IPS-18c (cell line): Measurements from ENCODE around the gene PTPRF.

Experiments used
- H3K4me3 ChIP-seq: 2 replicates; pipeline ENCODE4 v1.7.0; 2013; ENCODE audit warnings: low read depth, mild to moderate bottlenecking, low read length, moderate library complexity; ENCODE audit not compliant: insufficient read depth
- H3K9me3 ChIP-seq: one replicate; pipeline ENCODE4 v1.6.1; 2013; ENCODE audit warnings: mild to moderate bottlenecking, low read length, moderate library complexity; ENCODE audit not compliant: control insufficient read depth, insufficient read depth

The PTPRF gene

DNA sequence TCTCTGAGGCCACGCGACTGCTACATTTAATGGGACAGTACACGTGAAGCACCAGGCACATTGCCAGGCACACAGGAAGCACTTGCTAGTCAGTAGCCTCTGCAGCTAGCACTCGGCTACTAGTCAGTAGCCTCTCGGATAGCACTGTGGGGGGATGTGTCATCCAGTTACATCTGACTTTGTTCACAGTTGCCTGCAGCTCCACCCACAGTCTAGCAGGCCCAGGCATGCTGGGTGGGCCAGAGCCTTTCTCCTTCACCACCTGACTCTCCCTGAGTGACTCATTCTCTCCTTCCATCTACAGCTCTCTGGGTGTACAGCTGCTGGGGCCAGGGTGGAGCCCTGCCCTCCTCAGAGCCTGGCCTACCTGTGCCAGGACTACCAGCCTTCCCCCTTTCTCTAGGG, 51.5 kb downstream of the PTPRF start:
- Histone ChIP-seq H3K4me3 (no peak overlapping the region), H3K9me3 (no peaks in the 10 kb centered on the region)

DNA sequence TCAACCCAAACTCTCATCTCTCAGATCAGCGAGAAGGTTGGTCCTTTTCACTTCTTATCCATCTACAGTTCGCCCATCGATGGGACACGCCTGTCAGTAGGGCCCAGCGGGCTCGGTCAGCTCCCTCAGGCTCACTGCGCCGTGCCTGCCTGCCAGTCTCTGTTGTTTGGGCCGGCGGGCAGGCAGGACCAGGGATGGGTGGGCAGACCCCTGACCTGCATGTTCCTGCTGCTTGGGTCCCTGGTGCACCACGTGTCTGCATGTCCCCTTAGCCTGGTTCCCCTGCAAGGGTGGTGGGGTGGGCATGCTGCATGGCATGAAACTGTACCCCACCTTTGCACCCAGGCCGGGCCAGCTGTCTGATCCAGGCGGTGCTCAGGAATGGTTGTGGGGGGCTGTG, 52.4 kb downstream of the PTPRF start:
- Histone ChIP-seq H3K4me3 (no peak overlapping the region), H3K9me3 (no peaks in the 10 kb centered on the region)

DNA sequence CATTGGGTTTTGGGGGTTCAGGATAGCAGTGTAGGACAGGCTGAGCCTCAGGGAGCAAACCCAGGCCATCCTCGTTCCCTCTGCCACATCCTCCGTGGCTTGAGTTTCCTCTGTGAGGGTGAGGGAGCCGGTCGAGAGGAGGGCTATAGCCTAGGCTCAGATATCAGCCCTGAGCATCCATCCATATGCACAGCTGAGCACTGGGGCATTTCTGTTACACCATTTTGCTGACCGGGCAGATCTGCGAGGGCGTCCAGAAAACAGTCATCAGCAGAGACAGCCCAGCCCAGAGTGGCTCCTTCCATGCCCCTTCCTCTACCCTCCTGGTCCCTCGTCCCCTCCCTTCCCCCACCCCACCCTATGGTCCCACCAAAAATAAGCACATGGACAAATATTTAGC, 53.5 kb downstream of the PTPRF start:
- Histone ChIP-seq H3K9me3 (no peaks in the 10 kb centered on the region), H3K4me3 (no peak overlapping the region)

DNA sequence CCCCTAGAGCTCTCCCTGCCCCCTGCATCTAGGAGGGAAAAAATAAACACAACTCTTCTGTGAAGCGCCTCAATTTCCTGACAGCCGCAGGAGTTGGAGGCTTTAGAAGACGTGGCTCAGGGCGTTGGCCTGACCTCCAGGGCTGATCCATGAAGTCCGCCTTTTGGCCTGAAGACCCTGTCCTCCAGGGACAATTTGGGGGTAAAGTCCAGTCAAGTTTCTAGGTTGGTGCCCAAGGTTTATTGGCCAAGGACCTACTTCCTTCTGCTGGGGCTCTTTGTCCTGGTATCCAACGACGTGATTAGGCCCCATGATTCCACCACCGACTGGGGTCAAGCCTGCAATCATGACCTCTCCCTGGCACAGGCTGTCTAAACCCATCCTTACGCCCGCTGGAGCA, 54.9 kb downstream of the PTPRF start:
- H3K9me3 ChIP-seq, result no peaks in the 10 kb centered on the region

DNA sequence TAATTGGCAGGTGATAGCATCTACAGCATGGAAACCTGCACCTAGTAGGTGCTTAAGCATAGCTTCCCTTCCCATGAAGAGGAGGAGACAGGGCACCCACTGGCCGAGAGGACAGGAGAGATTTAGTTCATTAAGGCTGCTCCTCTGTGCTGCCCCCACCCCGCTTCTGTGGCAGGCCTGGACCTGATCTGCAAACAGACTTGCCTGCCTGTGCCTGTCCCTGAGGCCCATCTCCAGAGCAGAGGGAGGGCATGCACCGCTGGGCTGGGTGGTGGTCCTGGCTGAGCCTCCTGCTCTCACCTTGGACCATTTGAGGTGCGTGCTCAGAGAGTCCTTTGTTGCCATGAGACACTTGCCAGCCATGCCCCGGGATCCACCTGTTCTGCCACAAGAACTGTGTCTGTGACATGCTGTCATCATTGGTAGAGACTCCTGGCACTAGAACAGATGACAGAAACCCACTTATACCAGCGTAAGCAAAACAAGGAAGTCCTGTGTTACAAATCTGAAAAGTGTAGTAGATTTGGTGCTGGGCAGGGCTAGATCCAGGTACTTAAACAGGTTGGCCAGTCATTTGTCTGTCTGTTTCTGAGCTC, 55.6 kb downstream of the PTPRF start:
- no peak overlapping the region for H3K4me3 ChIP-seq
- no peaks in the 10 kb centered on the region for H3K9me3 ChIP-seq

More for the DNA sequence above, 54.9 kb downstream of the PTPRF start:
- no peak overlapping the region for H3K4me3 ChIP-seq

DNA sequence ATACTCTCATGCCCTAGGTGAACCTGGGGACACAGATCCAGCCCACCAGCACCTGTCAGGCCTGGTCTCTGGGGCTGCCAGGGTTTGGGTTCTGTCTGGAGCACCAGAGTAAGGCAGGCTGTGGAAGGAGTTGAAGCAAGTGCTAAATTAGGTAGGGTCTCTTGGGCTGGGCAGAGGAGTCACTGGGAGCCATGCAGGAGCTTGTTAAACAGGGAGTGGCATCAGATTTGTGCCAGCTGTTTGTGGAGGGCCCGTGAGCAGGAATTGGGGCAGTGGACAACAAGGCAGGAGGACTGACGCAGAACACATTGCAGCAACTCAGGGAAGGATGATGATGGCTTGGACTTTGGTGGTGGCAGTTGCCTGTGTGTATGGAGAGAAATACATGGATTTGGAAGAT, 56.3 kb downstream of the PTPRF start:
- no peaks in the 10 kb centered on the region for H3K9me3 ChIP-seq

DNA sequence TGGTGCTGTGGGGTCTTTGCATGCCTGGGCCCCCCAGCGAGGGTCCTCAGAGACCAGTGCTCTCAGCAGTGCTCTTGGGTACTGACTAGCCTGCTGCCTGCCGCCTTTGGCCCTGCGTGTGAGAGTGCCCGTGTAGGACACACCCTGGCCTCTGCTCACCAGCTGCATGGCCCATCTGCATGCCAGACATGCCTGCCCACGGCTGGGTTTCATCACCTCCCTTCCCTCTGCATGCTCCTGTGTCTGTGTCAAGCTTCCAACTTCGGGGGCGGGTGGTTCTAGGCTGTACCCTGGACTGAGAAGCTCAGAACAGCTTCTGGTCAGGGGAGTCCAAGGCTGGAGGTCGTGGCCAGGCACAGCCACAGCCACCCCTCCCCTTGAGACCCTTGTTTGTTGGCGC, 56.9 kb downstream of the PTPRF start:
- H3K4me3 ChIP-seq, result no peak overlapping the region
- no peaks in the 10 kb centered on the region for H3K9me3 ChIP-seq

More for the DNA sequence above, 56.3 kb downstream of the PTPRF start:
- no peak overlapping the region for H3K4me3 ChIP-seq

DNA sequence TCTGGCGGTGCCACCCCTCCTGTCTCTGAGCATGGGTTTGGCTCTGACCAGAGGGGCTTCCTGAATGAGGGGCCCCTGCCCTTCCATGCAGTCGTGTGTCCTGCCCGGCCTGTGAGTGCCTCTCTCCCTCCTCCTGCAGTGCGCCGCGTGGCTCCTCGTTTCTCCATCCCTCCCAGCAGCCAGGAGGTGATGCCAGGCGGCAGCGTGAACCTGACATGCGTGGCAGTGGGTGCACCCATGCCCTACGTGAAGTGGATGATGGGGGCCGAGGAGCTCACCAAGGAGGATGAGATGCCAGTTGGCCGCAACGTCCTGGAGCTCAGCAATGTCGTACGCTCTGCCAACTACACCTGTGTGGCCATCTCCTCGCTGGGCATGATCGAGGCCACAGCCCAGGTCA, 57.9 kb downstream of the PTPRF start:
- Histone ChIP-seq H3K9me3 (no peaks in the 10 kb centered on the region), H3K4me3 (no peak overlapping the region)

DNA sequence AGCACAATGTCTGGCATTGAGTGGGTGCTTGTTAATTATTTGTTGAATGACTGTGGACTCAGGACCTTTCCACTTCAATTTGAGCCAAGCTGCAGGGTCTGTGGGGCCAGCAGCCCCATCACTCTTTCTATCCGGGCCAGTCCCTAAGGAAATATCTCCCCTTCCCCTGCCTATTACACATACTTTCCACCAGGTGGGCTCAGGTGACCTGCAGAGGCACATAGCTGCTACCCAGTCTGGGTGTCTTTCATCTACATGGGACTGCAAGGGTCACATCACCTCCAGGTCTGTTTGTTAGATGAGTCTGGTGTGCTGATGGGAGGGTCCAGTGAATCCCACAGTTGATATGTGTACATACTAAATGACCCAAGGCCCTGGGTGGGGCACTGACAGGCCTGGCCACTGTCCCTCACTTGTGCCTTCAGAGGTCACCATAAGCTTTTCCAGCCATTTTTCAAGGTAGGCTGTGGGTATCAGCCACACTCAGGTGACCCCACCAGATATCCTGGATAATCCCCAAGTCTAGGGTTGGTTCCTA, 59.8 kb downstream of the PTPRF start:
- H3K9me3 ChIP-seq, result no peaks in the 10 kb centered on the region

DNA sequence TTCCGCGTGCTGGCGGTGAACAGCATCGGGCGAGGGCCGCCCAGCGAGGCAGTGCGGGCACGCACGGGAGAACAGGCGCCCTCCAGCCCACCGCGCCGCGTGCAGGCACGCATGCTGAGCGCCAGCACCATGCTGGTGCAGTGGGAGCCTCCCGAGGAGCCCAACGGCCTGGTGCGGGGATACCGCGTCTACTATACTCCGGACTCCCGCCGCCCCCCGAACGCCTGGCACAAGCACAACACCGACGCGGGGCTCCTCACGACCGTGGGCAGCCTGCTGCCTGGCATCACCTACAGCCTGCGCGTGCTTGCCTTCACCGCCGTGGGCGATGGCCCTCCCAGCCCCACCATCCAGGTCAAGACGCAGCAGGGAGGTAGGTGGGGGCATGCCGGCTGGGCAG, 60.5 kb downstream of the PTPRF start:
- Histone ChIP-seq H3K4me3 (no peak overlapping the region), H3K9me3 (no peaks in the 10 kb centered on the region)

More for the DNA sequence above, 59.8 kb downstream of the PTPRF start:
- no peak overlapping the region for H3K4me3 ChIP-seq

DNA sequence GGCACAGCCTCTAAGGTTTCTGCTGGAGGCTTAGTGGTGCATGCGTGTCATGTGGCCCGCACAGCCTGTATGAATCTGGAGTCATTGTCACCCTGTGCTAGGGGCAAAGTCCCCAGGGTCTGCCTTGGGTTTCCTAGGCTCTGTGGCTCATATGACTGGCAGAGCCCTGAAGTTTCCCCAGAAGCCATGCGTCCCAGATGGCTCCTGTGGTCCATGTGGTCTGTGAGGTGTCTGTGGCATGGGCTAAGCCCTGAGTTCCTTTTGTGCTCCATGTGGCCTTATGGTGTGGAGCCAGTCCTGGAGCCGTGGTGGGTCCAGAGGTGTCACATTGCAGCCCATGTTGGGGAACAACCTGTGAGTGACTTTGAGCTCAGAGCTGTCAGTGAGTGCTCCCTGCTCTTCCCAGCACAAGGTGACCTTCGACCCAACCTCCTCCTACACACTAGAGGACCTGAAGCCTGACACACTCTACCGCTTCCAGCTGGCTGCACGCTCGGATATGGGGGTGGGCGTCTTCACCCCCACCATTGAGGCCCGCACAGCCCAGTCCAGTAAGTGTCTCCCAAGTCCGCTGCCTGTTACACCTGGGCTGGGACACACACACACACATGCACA, 61.5 kb downstream of the PTPRF start:
- H3K9me3 ChIP-seq, result no peaks in the 10 kb centered on the region

DNA sequence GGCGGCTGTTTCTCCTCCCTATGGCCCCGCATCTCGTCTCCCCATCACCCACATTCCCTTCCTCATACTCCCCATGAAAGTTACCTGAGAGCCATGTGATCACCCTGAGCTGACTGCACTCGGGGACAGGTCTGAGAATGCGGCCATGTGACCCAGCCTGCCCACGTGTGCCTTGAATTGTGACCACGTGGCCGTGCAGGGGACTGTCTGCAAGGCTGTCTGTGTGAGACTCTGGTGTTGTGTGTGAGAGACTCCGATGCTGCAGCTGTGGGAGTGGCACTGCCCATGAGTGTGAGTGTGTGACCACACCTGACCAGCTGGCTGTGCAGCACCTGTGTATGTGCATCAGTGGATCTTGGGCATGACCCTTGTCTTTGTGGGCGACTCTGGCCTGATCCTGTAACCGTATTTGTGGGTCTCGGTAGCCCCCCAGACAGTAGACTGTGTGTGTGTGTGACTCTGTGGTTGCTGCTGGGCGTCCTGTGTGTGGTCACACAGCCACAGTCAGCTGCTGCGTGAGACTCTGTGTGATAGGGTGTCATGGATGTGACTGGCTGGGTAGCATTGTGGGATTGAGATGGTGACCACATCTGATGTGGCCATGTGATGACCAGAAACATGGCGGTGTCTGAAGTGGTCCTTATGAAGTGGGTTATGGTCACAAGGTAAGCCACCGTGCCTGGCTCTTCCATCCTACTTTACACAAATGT, 62.4 kb downstream of the PTPRF start:
- H3K9me3 ChIP-seq, result no peaks in the 10 kb centered on the region

More for the DNA sequence above, 61.5 kb downstream of the PTPRF start:
- H3K4me3 ChIP-seq, result no peak overlapping the region

DNA sequence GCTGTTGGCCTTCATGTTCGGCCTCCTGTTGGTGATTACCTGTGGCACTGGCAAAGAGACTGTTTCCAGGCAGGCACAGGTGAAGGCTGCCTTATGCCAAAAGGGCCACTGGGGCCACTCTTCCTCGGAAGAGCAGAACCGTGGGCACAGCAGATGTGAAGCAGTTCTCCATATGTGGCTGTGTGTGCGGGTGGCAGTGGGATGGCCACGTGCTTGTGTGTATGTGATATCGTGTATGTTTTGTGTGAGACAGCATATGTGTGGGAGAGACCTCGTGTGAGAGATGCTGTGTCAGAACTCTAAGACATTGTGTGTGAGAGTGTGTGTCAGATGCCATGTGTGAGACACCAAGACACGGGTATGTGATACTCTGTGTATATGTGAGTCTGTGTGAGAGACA, 65.9 kb downstream of the PTPRF start:
- no peaks in the 10 kb centered on the region for H3K9me3 ChIP-seq
- H3K4me3 ChIP-seq, result no peak overlapping the region

More for the DNA sequence above, 62.4 kb downstream of the PTPRF start:
- H3K4me3 ChIP-seq, result no peak overlapping the region

DNA sequence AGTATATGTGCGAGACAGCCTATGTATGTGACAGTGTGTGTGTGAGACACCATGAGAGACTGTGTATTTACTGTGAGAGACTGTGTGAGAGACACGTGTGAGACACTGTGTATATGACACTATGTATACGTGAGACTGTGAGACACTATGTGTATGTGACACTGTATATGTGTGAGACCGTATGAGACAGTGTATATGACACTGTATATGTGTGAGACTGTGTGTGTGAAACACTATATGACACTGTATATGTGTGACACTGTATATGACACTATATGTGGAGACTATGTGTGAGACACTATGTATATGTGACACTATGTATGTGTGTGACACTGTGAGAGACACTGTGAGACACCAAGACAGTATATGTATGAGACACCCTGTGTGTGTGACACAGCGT, 66.3 kb downstream of the PTPRF start:
- Histone ChIP-seq H3K9me3 (no peaks in the 10 kb centered on the region), H3K4me3 (no peak overlapping the region)

DNA sequence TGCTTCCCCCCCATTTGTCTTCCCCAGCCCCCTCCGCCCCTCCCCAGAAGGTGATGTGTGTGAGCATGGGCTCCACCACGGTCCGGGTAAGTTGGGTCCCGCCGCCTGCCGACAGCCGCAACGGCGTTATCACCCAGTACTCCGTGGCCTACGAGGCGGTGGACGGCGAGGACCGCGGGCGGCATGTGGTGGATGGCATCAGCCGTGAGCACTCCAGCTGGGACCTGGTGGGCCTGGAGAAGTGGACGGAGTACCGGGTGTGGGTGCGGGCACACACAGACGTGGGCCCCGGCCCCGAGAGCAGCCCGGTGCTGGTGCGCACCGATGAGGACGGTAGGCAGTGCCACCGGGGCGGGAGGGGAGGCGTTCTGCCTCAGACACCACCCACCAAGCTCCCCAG, 67.0 kb downstream of the PTPRF start:
- Histone ChIP-seq H3K9me3 (no peaks in the 10 kb centered on the region), H3K4me3 (no peak overlapping the region)

DNA sequence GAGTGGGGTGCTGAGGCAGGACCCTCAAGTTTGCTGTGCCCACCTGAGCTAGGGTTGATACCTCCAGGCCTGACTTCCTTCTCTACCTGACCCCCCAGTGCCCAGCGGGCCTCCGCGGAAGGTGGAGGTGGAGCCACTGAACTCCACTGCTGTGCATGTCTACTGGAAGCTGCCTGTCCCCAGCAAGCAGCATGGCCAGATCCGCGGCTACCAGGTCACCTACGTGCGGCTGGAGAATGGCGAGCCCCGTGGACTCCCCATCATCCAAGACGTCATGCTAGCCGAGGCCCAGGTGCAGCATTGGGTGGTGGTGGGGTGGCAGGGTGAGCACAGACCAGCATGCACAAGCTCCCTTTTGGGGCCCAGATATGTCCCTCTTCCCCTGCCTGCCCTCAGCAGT, 67.9 kb downstream of the PTPRF start:
- no peaks in the 10 kb centered on the region for H3K9me3 ChIP-seq
- no peak overlapping the region for H3K4me3 ChIP-seq

DNA sequence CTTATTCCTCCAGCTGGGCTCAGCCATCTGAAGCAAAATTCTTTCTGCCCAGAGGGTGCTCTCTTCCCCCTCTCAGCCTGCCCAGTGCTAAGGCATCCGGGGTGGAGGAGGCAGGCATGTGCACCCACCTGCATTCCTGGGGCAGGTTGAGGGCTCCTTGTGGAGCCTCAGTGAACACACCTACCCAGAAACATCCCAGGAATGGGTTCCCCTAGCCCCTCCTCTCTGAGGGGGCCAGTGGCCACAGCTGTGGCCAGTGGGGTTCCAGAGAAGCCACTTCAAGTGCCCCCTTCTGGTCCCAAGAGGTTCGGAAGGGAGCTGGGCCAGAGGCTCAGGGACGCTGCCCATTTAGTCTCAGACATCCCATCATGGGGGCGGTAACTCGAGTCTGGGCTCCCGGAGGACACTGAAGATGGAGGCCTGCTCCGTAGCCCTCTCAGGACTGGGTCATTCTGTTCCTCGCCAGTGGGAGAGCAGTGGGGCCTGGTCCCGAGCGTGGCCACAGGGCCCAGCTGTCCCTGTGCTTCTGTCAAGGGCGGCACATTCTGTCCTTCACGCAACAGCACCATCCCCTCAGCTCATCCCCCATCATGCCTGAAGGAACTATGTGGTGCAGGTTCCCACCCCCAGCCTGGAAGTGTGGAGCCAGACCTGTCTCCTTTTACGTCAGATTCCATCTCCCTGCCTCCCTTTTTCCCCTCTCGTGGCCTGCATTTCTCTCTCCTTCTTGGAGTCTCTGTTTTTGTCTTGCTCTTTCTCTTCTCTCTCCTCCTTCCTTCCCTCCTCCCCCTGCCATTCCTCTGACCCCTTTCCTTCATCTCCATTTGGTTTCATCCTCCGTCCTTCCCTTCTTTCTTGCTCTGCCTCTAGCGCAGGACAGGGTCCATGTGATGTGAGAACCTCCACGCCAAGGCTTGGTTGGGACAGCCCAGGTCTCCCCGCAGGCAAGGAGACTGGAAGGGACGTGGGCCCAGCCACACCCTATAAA, 69.6 kb downstream of the PTPRF start:
- no peak overlapping the region for H3K4me3 ChIP-seq
- no peaks in the 10 kb centered on the region for H3K9me3 ChIP-seq
